CD4-positive, alpha-beta memory T cell (primary cell): ENCODE results near the gene FBXO2. TPM values are rescaled to one million over a fixed set of nuclear protein-coding genes. Genes with fewer than 3 reads are reported as not detected.

Experiments
- CTCF ChIA-PET: fragments of 350-600 bp; sonication (Branson Sonifier 250); formaldehyde crosslinking; loops from one replicate; lab custom pipeline; 2021; ENCODE audit warnings: inconsistent platforms; ENCODE audit not compliant: partially characterized antibody; lab: Charles Lee
- POLR2A ChIA-PET: fragments of 350-600 bp; sonication (Branson Sonifier 250); formaldehyde crosslinking; loops from one replicate; lab custom pipeline; 2021; ENCODE audit not compliant: partially characterized antibody; lab: Charles Lee
- DNase-seq, 5 donors: peaks; one replicate each; pipeline versions ENCODE4 v3.0.0 to v3.0.0-alpha.2; 2020 to 2022; ENCODE audit warnings: mixed read lengths in 1 of 5
- H3K27ac ChIP-seq: one replicate; pipeline ENCODE4 v1.7.0; 2013; ENCODE audit warnings: low read depth, low read length
- H3K27me3 ChIP-seq: 2 replicates; pipeline ENCODE4 v1.7.0; 2013; ENCODE audit warnings: mild to moderate bottlenecking, low read length, moderate library complexity; ENCODE audit not compliant: insufficient read depth
- H3K36me3 ChIP-seq: 2 replicates; pipeline ENCODE4 v1.7.0; 2013; ENCODE audit warnings: mild to moderate bottlenecking, low read length, moderate library complexity; ENCODE audit not compliant: insufficient read depth
- H3K4me1 ChIP-seq: 2 replicates; pipeline ENCODE4 v1.7.0; 2013; ENCODE audit warnings: mild to moderate bottlenecking, low read length, moderate library complexity; ENCODE audit not compliant: insufficient read depth
- H3K4me3 ChIP-seq, 2 donors: one replicate each; pipeline ENCODE4 v1.7.0; 2013; ENCODE audit warnings: low read length in 2 of 2, mild to moderate bottlenecking in 1 of 2
- H3K9me3 ChIP-seq, 2 donors: one replicate each; pipeline ENCODE4 v1.7.0; 2013; ENCODE audit warnings: low read length in 2 of 2, control low read depth in 1 of 2; ENCODE audit not compliant: control insufficient read depth in 1 of 2
- H3K27ac Mint-ChIP-seq, 7 donors: one replicate each; pipeline ENCODE4 v1.8.0; 2020 to 2021; ENCODE audit warnings: mixed read lengths in 7 of 7, mild to moderate bottlenecking in 6 of 7, inconsistent platforms in 3 of 7, moderate library complexity in 3 of 7
- H3K27me3 Mint-ChIP-seq, 2 donors: one replicate each; pipeline ENCODE4 v1.8.0; 2020 to 2021; ENCODE audit warnings: mixed read lengths in 2 of 2
- H3K36me3 Mint-ChIP-seq, 2 donors: one replicate each; pipeline ENCODE4 v1.8.0; 2020 to 2021; ENCODE audit warnings: mixed read lengths in 2 of 2, inconsistent platforms in 1 of 2, mild to moderate bottlenecking in 1 of 2
- H3K4me1 Mint-ChIP-seq, 4 donors: one replicate each; pipeline ENCODE4 v1.8.0; 2020 to 2021; ENCODE audit warnings: mixed read lengths in 4 of 4, mild to moderate bottlenecking in 1 of 4
- H3K4me3 Mint-ChIP-seq, 8 donors: one replicate each; pipeline ENCODE4 v1.8.0; 2020 to 2021; ENCODE audit warnings: mixed read lengths in 8 of 8, mild to moderate bottlenecking in 7 of 8, moderate library complexity in 6 of 8, inconsistent platforms in 3 of 8
- H3K9me3 Mint-ChIP-seq, 8 donors: one replicate each; pipeline ENCODE4 v1.8.0; 2020 to 2021; ENCODE audit warnings: mixed read lengths in 8 of 8, mild to moderate bottlenecking in 5 of 8, inconsistent platforms in 3 of 8, moderate library complexity in 1 of 8
- intact Hi-C: fragments of 100-400 bp; cut with micrococcal nuclease; formaldehyde crosslinking; loops from one replicate; pipeline ENCODE4 v1.15.1; 2023
- polyA plus RNA-seq, 2 donors: library from polyadenylated mRNA; unstranded; fragments of 300-500 nt; fragmentation: Illumina TruSeq; gene quantifications; one replicate each; pipeline ENCODE4 v1.2.3, GENCODE V29; 2021
- total RNA-seq, 2 experiments: library from RNA; stranded (reverse); gene quantifications; one replicate each; pipeline ENCODE4 v1.2.3, GENCODE V29; 2021

FBXO2 gene
- total and polyA plus RNA-seq, 4 experiments from 2014 or later: 4.1 to 7.5 (median 4.7) TPM

DNA sequence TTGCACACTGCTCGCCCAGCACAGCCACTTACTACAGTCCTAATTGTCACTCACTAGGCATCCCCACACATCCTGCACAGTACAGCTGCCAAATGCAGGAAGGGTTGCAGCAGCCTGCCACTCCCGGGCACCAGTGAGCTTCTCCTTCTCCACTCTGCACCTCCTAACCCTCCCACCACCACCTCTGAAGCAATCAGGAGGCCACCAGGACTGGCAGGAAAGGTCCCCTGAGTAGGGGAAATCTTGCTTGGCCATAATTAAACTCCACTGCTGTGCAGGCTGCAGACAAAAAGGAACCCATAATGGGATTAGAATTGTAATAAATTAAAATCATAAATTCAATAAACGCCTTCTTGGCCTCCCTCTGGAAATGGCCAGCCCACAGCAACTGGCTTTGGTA lies 31.8 kb downstream of the FBXO2 start:
- intact Hi-C loops: no loop called here
- POLR2A ChIA-PET: no interaction called here
- no peak overlapping the region for H3K4me3 Mint-ChIP-seq
- H3K4me1 ChIP-seq: no peaks in the 10 kb centered on the region
- peaks cover 16 to 35% of the 10 kb centered on the region in 2 donors for H3K27me3 Mint-ChIP-seq
- peaks cover 0 to 1% (median 0%) of the 10 kb centered on the region in 4 donors for H3K4me1 Mint-ChIP-seq
- H3K27ac Mint-ChIP-seq: no peak overlapping the region
- no peak overlapping the region for H3K27ac ChIP-seq
- CTCF ChIA-PET: no interaction called here
- DNase-seq: no peak
- no peaks in the 10 kb centered on the region for H3K36me3 Mint-ChIP-seq
- H3K27me3 ChIP-seq: no peaks in the 10 kb centered on the region
- no peaks in the 10 kb centered on the region for H3K36me3 ChIP-seq
- no peak overlapping the region for H3K4me3 ChIP-seq
- H3K9me3 ChIP-seq: no peaks in the 10 kb centered on the region
- H3K9me3 Mint-ChIP-seq: no peaks in the 10 kb centered on the region

DNA sequence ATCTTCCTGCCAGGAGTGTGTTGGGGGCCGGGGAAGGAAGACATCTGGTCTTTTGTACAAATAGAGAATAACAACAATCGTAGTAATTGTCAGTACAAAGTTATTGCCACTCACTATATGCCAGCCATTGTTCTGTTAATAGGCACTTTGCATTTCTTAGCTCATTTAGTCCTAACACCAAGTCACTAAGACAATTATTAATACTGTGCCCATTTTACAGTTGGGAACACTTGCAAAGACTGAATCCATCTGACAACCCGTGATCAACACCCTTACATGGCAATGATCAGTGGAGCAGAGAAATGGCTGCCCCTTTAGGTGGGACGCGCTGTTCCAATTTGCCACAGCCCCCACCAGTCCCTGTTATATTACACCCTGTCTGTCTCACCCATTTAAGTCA lies 33.3 kb downstream of the FBXO2 start:
- no peak for DNase-seq
- H3K36me3 ChIP-seq: no peaks in the 10 kb centered on the region
- intact Hi-C loops: no loop called here
- H3K4me3 ChIP-seq: no peak overlapping the region
- Mint-ChIP-seq H3K4me1 (peaks cover 0 to 1% (median 0%) of the 10 kb centered on the region in 4 donors), H3K36me3 (no peaks in the 10 kb centered on the region), H3K27ac (no peak overlapping the region), H3K27me3 (peaks cover 13 to 35% of the 10 kb centered on the region in 2 donors), H3K4me3 (no peak overlapping the region), H3K9me3 (no peaks in the 10 kb centered on the region)
- no peaks in the 10 kb centered on the region for H3K4me1 ChIP-seq
- H3K27ac ChIP-seq: no peak overlapping the region
- H3K9me3 ChIP-seq: no peaks in the 10 kb centered on the region
- no peaks in the 10 kb centered on the region for H3K27me3 ChIP-seq
- POLR2A ChIA-PET: no interaction called here
- CTCF ChIA-PET: no interaction called here

DNA sequence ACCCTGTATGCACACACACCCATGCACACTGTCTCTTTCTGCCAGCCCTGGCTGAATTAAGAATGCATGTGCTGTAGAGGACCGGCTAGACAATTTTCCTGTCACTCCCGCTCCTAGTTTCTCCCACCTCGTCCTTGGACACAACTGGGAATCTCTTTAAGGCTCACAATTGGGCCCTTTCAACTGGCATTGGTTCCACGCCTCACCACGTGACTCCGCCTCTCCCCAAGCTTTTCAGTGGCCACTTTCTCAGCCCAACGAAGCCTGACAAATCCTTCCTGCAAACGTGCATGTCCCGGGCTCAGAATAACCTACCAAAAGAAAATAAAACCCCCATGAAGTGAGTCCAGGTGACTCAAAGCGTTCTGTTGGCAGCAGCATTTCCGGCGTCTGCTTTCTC lies 33.8 kb downstream of the FBXO2 start:
- H3K27me3 ChIP-seq: no peaks in the 10 kb centered on the region
- H3K4me1 ChIP-seq: no peaks in the 10 kb centered on the region
- no peaks in the 10 kb centered on the region for H3K36me3 ChIP-seq
- POLR2A ChIA-PET: no interaction called here
- H3K36me3 Mint-ChIP-seq: no peaks in the 10 kb centered on the region
- peaks cover 9 to 30% of the 10 kb centered on the region in 2 donors for H3K27me3 Mint-ChIP-seq
- no peak overlapping the region for H3K4me3 Mint-ChIP-seq
- no peak for DNase-seq
- CTCF ChIA-PET: no interaction called here
- H3K27ac Mint-ChIP-seq: no peak overlapping the region
- H3K4me1 Mint-ChIP-seq: peaks cover 0 to under 1% (median 0%) of the 10 kb centered on the region in 4 donors
- no peak overlapping the region for H3K4me3 ChIP-seq
- H3K9me3 ChIP-seq: no peaks in the 10 kb centered on the region
- no peaks in the 10 kb centered on the region for H3K9me3 Mint-ChIP-seq
- intact Hi-C loops: no loop called here
- no peak overlapping the region for H3K27ac ChIP-seq

DNA sequence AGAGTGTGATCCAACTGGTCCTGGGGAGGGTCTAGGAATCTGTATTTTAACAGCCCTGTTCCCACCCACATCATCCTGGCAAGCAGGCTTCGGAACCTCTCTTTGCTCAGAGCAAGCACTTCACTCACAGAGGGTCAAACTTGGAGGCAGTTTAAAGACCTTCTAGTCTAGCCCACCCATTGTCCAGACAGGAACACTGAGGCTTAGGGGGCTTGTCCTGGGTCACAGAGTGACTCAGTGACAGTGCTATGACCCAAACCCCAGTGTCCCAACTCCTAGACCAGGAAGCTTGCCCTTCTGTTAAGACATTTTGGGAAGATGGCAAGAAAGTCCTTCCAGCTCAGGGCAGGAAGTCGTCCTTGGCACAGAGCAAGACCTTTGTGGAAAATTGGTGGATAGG lies 36.5 kb downstream of the FBXO2 start:
- H3K4me3 Mint-ChIP-seq: no peak overlapping the region
- Histone ChIP-seq H3K36me3 (no peaks in the 10 kb centered on the region), H3K27ac (no peak overlapping the region), H3K4me3 (no peak overlapping the region), H3K27me3 (no peaks in the 10 kb centered on the region), H3K4me1 (no peaks in the 10 kb centered on the region), H3K9me3 (no peaks in the 10 kb centered on the region)
- POLR2A ChIA-PET: no interaction called here
- intact Hi-C loops: no loop called here
- CTCF ChIA-PET: interaction anchor here (1.6 kb wide), 1 partner anchor 26 kb away, joined by 3 read pairs; no protein-coding TSS in a partner anchor
- no peaks in the 10 kb centered on the region for H3K4me1 Mint-ChIP-seq
- no peak for DNase-seq
- peaks cover 0 to 2% (median 0%) of the 10 kb centered on the region in 8 donors for H3K9me3 Mint-ChIP-seq
- H3K36me3 Mint-ChIP-seq: no peaks in the 10 kb centered on the region
- H3K27me3 Mint-ChIP-seq: peaks cover 9 to 21% of the 10 kb centered on the region in 2 donors
- H3K27ac Mint-ChIP-seq: no peak overlapping the region

DNA sequence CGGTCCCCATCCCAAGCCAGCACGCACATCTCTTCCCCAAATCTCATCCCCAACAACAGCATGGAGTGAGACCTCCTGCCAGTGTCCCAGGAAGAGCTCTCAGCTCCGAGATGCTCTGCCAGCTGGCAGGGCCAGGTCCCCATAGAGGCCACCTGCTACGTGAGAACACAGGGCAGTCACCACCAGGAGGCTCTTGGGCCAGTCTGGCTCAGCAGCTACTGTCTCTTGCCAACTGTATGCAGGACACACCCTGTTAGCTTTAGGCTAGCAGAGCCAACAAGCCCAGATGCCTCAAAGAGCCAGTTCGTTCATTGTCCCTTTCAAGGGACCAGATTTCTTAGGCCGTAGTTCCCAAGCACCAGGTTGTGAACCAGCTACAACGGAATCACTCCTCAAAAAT lies 36.9 kb downstream of the FBXO2 start:
- Mint-ChIP-seq H3K4me3 (no peak overlapping the region), H3K27me3 (peaks cover 9 to 21% of the 10 kb centered on the region in 2 donors), H3K36me3 (no peaks in the 10 kb centered on the region), H3K9me3 (peaks cover 0 to 2% (median 0%) of the 10 kb centered on the region in 8 donors), H3K4me1 (no peaks in the 10 kb centered on the region), H3K27ac (no peak overlapping the region)
- no peaks in the 10 kb centered on the region for H3K4me1 ChIP-seq
- H3K9me3 ChIP-seq: no peaks in the 10 kb centered on the region
- POLR2A ChIA-PET: no interaction called here
- H3K36me3 ChIP-seq: no peaks in the 10 kb centered on the region
- no peak for DNase-seq
- H3K4me3 ChIP-seq: no peak overlapping the region
- intact Hi-C loops: no loop called here
- no peak overlapping the region for H3K27ac ChIP-seq
- CTCF ChIA-PET: interaction anchor here (1.6 kb wide), 1 partner anchor 27 kb away, joined by 3 read pairs; no protein-coding TSS in a partner anchor
- H3K27me3 ChIP-seq: no peaks in the 10 kb centered on the region

DNA sequence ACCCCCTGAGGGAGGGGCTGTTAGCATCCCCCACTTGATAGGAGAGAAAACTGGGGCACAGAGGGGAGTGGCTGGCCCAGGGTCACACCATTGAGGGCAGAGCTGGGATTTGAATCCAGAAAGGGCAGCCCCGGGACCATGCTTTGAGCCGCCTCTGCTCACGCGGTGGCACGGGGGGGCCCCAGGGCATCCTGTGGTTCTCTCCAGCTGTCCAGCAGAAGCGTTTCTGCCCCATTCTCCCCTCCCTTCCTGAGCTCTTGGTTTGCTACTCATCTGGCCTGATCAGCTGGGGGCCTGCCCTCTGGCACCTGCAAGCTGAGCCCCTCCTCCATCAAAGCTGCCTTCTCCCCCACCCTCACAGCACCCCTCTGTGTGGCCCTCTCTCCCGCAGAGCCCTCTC lies 37.5 kb downstream of the FBXO2 start:
- Mint-ChIP-seq H3K4me3 (no peak overlapping the region), H3K36me3 (no peaks in the 10 kb centered on the region), H3K27ac (no peak overlapping the region), H3K9me3 (peaks cover 0 to 2% (median 0%) of the 10 kb centered on the region in 8 donors), H3K27me3 (peaks cover 9 to 18% of the 10 kb centered on the region in 2 donors), H3K4me1 (no peaks in the 10 kb centered on the region)
- no peak overlapping the region for H3K4me3 ChIP-seq
- intact Hi-C loops: no loop called here
- no peak for DNase-seq
- H3K27ac ChIP-seq: no peak overlapping the region
- POLR2A ChIA-PET: no interaction called here
- no peaks in the 10 kb centered on the region for H3K27me3 ChIP-seq
- no peaks in the 10 kb centered on the region for H3K36me3 ChIP-seq
- H3K4me1 ChIP-seq: no peaks in the 10 kb centered on the region
- no peaks in the 10 kb centered on the region for H3K9me3 ChIP-seq
- CTCF ChIA-PET: no interaction called here

DNA sequence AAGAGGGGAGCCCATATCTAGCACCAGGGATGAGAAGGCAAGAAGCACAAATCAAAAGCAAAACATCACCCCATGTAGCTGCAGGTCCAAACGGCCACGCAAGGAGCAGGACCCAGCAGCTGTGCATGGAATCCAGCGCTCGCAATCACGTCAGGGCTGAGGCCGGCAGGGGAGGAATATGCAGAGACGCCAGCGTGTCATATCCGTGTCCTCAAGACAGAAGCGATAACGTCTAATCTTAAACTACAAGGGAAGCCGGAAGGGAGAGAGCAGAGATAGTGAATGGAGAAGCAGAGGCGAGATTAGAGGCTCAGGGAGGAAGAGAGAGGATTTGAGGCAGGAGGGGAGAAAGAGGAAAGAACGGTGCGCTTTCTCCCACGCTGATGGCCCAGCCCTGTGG lies 39.1 kb downstream of the FBXO2 start:
- intact Hi-C loops: no loop called here
- Mint-ChIP-seq H3K27ac (no peak overlapping the region), H3K4me1 (no peaks in the 10 kb centered on the region), H3K27me3 (peaks cover 7 to 13% of the 10 kb centered on the region in 2 donors), H3K4me3 (no peak overlapping the region), H3K36me3 (no peaks in the 10 kb centered on the region), H3K9me3 (peaks cover 0 to 2% (median 0%) of the 10 kb centered on the region in 8 donors)
- POLR2A ChIA-PET: no interaction called here
- CTCF ChIA-PET: no interaction called here
- Histone ChIP-seq H3K36me3 (no peaks in the 10 kb centered on the region), H3K27ac (no peak overlapping the region), H3K4me1 (no peaks in the 10 kb centered on the region), H3K4me3 (no peak overlapping the region), H3K27me3 (no peaks in the 10 kb centered on the region), H3K9me3 (no peaks in the 10 kb centered on the region)
- DNase-seq: no peak

DNA sequence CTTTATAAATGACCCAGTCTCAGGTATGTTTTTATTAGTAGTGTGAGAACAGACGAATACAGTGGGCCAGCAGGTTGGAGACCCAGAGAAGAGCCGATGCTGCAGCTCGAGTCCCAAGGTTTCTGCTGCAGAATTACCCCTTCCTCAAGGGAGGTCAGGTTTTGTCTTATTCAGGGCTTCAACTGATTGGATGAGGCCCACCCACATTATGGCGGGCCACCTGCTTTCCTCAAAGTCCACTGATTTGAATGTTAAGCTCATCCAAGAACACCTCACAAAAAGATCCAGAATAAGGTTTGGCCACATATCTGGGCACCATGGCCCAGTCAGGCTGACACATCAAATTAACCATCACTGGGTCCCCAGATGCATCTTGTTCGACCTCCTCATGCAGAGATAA lies 40.9 kb downstream of the FBXO2 start:
- Histone ChIP-seq H3K36me3 (no peaks in the 10 kb centered on the region), H3K4me3 (no peak overlapping the region), H3K27me3 (no peaks in the 10 kb centered on the region), H3K27ac (no peak overlapping the region), H3K9me3 (no peaks in the 10 kb centered on the region), H3K4me1 (no peaks in the 10 kb centered on the region)
- no peaks in the 10 kb centered on the region for H3K36me3 Mint-ChIP-seq
- H3K4me1 Mint-ChIP-seq: no peaks in the 10 kb centered on the region
- H3K27me3 Mint-ChIP-seq: peaks cover 7% of the 10 kb centered on the region in 2 donors
- DNase-seq: no peak
- CTCF ChIA-PET: interaction anchor here (1.4 kb wide), 1 partner anchor 33 kb away, joined by 3 read pairs; no protein-coding TSS in a partner anchor
- H3K9me3 Mint-ChIP-seq: peaks cover 0 to 2% (median 0%) of the 10 kb centered on the region in 8 donors
- intact Hi-C loops: no loop called here
- POLR2A ChIA-PET: no interaction called here
- no peak overlapping the region for H3K4me3 Mint-ChIP-seq
- no peak overlapping the region for H3K27ac Mint-ChIP-seq
